ENCODE data around the gene TLE3.

TLE3 gene

GRCh38 chr15:70063980-70064379, 33.7 kb downstream of the TLE3 start:
- TF ChIP-seq CTCF (IDR thresholded peaks at IDR 0.05; ENCODE audit: borderline replicate concordance, extremely low read depth, low read length, poor library complexity, severe bottlenecking) (no peak), EZH2 (IDR thresholded peaks at IDR 0.05; ENCODE audit: borderline replicate concordance, low read depth, low read length, severe bottlenecking) (no peak)
- no peak for DNase-seq
- Histone ChIP-seq H3K27ac (ENCODE audit: low read length) (no peak overlapping the region), H3K9ac (ENCODE audit: low read depth, low read length) (no peak overlapping the region), H3K27me3 (ENCODE audit: insufficient read depth, low read length, poor library complexity) (no peaks in the 10 kb centered on the region), H3K36me3 (ENCODE audit: insufficient read depth, low read length) (peaks cover 85% of the 10 kb centered on the region), H2AFZ (ENCODE audit: low read depth, low read length) (no peak overlapping the region), H3K4me3 (ENCODE audit: low read depth in 1 of 2, low read length in 2 of 2) (no peak overlapping the region), H3K4me1 (ENCODE audit: insufficient read depth, low read length) (no peaks in the 10 kb centered on the region), H3K79me2 (ENCODE audit: insufficient read depth, low read length) (no peaks in the 10 kb centered on the region), H3K9me3 (ENCODE audit: insufficient read depth, low read length, severe bottlenecking) (no peaks in the 10 kb centered on the region), H4K20me1 (ENCODE audit: insufficient read depth, low read length) (peaks cover 29% of the 10 kb centered on the region), H3K4me2 (ENCODE audit: insufficient read depth, low read length) (no peak overlapping the region)
- no peak for ATAC-seq (ENCODE audit: insufficient read depth, low read depth)

- H3K9me3 ChIP-seq (ENCODE audit: insufficient read depth, low read length, severe bottlenecking): no peaks in the 10 kb centered on the region
- TF ChIP-seq EZH2 (IDR thresholded peaks at IDR 0.05; ENCODE audit: borderline replicate concordance, low read depth, low read length, severe bottlenecking): no peak
- no peak for TF ChIP-seq CTCF (IDR thresholded peaks at IDR 0.05; ENCODE audit: borderline replicate concordance, extremely low read depth, low read length, poor library complexity, severe bottlenecking)
- no peak overlapping the region for H2AFZ ChIP-seq (ENCODE audit: low read depth, low read length)
- no peak overlapping the region for H3K4me3 ChIP-seq (ENCODE audit: low read depth in 1 of 2, low read length in 2 of 2)
- H3K9ac ChIP-seq (ENCODE audit: low read depth, low read length): no peak overlapping the region
- H3K27me3 ChIP-seq (ENCODE audit: insufficient read depth, low read length, poor library complexity): no peaks in the 10 kb centered on the region
- no peak overlapping the region for H3K4me2 ChIP-seq (ENCODE audit: insufficient read depth, low read length)
- no peaks in the 10 kb centered on the region for H3K79me2 ChIP-seq (ENCODE audit: insufficient read depth, low read length)
- no peak overlapping the region for H3K27ac ChIP-seq (ENCODE audit: low read length)
- no peaks in the 10 kb centered on the region for H3K4me1 ChIP-seq (ENCODE audit: insufficient read depth, low read length)
- DNase-seq (no peak), ATAC-seq (ENCODE audit: insufficient read depth, low read depth) (no peak)
- peaks cover 84% of the 10 kb centered on the region for H3K36me3 ChIP-seq (ENCODE audit: insufficient read depth, low read length)
- H4K20me1 ChIP-seq (ENCODE audit: insufficient read depth, low read length): peaks cover 24% of the 10 kb centered on the region
Observed at GRCh38 chr15:70063261-70063925, 34.3 kb downstream of the TLE3 start.

GRCh38 chr15:70062321-70062956, 35.3 kb downstream of the TLE3 start:
- Histone ChIP-seq H3K4me2 (ENCODE audit: insufficient read depth, low read length) (no peak overlapping the region), H3K27ac (ENCODE audit: low read length) (no peak overlapping the region), H3K9ac (ENCODE audit: low read depth, low read length) (no peak overlapping the region), H3K9me3 (ENCODE audit: insufficient read depth, low read length, severe bottlenecking) (no peaks in the 10 kb centered on the region), H3K36me3 (ENCODE audit: insufficient read depth, low read length) (peaks cover 91% of the 10 kb centered on the region), H3K4me1 (ENCODE audit: insufficient read depth, low read length) (no peaks in the 10 kb centered on the region), H4K20me1 (ENCODE audit: insufficient read depth, low read length) (peaks cover 23% of the 10 kb centered on the region), H3K4me3 (ENCODE audit: low read depth in 1 of 2, low read length in 2 of 2) (no peak overlapping the region), H2AFZ (ENCODE audit: low read depth, low read length) (no peak overlapping the region), H3K27me3 (ENCODE audit: insufficient read depth, low read length, poor library complexity) (no peaks in the 10 kb centered on the region), H3K79me2 (ENCODE audit: insufficient read depth, low read length) (no peaks in the 10 kb centered on the region)
- TF ChIP-seq CTCF (IDR thresholded peaks at IDR 0.05; ENCODE audit: borderline replicate concordance, extremely low read depth, low read length, poor library complexity, severe bottlenecking): no peak
- TF ChIP-seq EZH2 (IDR thresholded peaks at IDR 0.05; ENCODE audit: borderline replicate concordance, low read depth, low read length, severe bottlenecking): no peak
- DNase-seq (no peak), ATAC-seq (ENCODE audit: insufficient read depth, low read depth) (no peak)

Data from DND-41 (cell line).